Retinal pigment epithelial cell (primary cell): Measurements from ENCODE around the gene ZNF467.

ENCODE experiments used
- DNase-seq: peaks from one replicate; pipeline ENCODE4 v3.0.0-alpha.2; 2010; ENCODE audit warnings: low read depth
- H3K4me3 ChIP-seq: 2 replicates; pipeline ENCODE4 v1.5.1; 2011; ENCODE audit warnings: mild to moderate bottlenecking, low read length, control low read depth, moderate library complexity
- CTCF ChIP-seq: conservative IDR thresholded peaks from 2 replicates; pipeline ENCODE4 v1.5.1; 2011; ENCODE audit warnings: low read depth, low read length, control low read depth, inconsistent platforms

The ZNF467 gene

GRCh38 chr7:149776848-149777407, 3.5 kb upstream of the ZNF467 start:
- H3K4me3 ChIP-seq, result no peak overlapping the region
- no peak for DNase-seq
- no peak for TF ChIP-seq CTCF

GRCh38 chr7:149776289-149776688, 2.9 kb upstream of the ZNF467 start:
- H3K4me3 ChIP-seq, result no peak overlapping the region
- no peak for DNase-seq
- no peak for TF ChIP-seq CTCF

- H3K4me3 ChIP-seq, result no peak overlapping the region
- DNase-seq, result no peak
- TF ChIP-seq CTCF, result no peak
Observed at GRCh38 chr7:149775176-149775556, 1.8 kb upstream of the ZNF467 start.

GRCh38 chr7:149774237-149775175, 1.1 kb upstream of the ZNF467 start:
- no peak overlapping the region for H3K4me3 ChIP-seq
- no peak for DNase-seq
- no peak for TF ChIP-seq CTCF

GRCh38 chr7:149772956-149773434, 393 bp downstream of the ZNF467 start:
- DNase-seq, result no peak
- no peak for TF ChIP-seq CTCF
- H3K4me3 ChIP-seq, result peak overlapping the region; percentile 51

GRCh38 chr7:149772241-149772955, 990 bp downstream of the ZNF467 start:
- TF ChIP-seq CTCF, result no peak
- no peak for DNase-seq
- H3K4me3 ChIP-seq, result peak overlapping the region; percentile 60
